Endothelial cell of umbilical vein (primary cell): ENCODE results near the gene RBMS1.

Experiments
- CTCF ChIP-seq, 2 donors: IDR thresholded peaks; 1 replicate in 1 of 2; 2 replicates in 1 of 2; pipeline ENCODE4 v1.5.1; 2011; ENCODE audit warnings: low read length in 2 of 2, mild to moderate bottlenecking in 2 of 2, moderate library complexity in 2 of 2, control low read depth in 1 of 2, inconsistent platforms in 1 of 2, low read depth in 1 of 2; ENCODE audit not compliant: insufficient read depth in 1 of 2; ENCODE audit errors: extremely low read depth in 1 of 2
- MAX ChIP-seq: IDR thresholded peaks from 2 replicates; pipeline ENCODE4 v1.6.1; 2011; ENCODE audit not compliant: insufficient read depth, insufficient read length

GRCh38 chr2:160437273-160437672 is 56.3 kb downstream of the RBMS1 start:
- TF ChIP-seq CTCF (IDR thresholded peaks at IDR 0.05; ENCODE audit: extremely low read depth in 1 of 2, insufficient read depth in 1 of 2, low read depth in 1 of 2, low read length in 2 of 2) = no peak
- no peak for TF ChIP-seq MAX
